Measurements from ENCODE around the gene RNF25.

DNA sequence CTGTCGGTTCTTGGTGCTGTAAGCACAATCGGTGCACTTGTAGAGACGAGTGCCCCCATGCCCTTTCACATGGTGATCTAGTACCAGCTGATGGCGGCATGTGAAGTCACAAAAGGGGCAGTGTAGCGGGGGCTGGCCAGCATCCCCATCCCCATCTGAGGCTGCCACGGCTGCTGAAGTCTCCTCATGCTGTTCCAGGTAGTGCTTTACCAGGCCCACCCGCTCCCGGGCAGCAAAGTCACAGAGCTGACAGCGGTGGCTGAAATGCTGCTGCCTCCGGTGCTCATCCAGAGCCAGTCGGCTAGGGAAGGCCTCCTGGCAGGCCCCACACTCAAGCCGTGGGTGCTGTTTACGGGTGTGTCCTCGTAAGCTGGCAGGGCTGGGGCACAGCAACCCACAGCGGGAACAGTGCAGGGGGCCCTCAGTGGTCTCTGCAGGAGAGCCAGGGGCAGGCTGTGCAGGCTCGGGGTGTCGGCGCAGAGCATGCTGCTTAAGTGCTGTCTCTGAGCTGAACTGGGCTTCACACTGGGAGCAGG lies 29.6 kb downstream of the RNF25 start:
- TF ChIP-seq CTCF (IDR thresholded peaks at IDR 0.05) (no peak), POLR2AphosphoS5 (IDR thresholded peaks at IDR 0.05; ENCODE audit: insufficient read depth in 1 of 2, low read depth in 1 of 2) (no peak)
